ENCODE measurements around the gene ZNF488. TPM values are rescaled to one million over a fixed set of nuclear protein-coding genes. Genes with fewer than 3 reads are reported as not detected.

ZNF488 gene
- total RNA-seq, 1 experiment from 2014 or later, result 2.2 TPM

GRCh38 chr10:47370878-47371277, 13.2 kb downstream of the ZNF488 start:
- Mint-ChIP-seq H3K9me3 (ENCODE audit: low read depth, unreplicated experiment) (no peaks in the 10 kb centered on the region), H3K36me3 (ENCODE audit: insufficient read depth, unreplicated experiment) (no peaks in the 10 kb centered on the region), H3K27ac (ENCODE audit: unreplicated experiment) (no peak overlapping the region), H3K4me3 (ENCODE audit: low read depth, unreplicated experiment) (no peak overlapping the region), H3K27me3 (ENCODE audit: unreplicated experiment) (no peaks in the 10 kb centered on the region), H3K4me1 (ENCODE audit: low read depth, unreplicated experiment) (no peaks in the 10 kb centered on the region)
- no peak for TF ChIP-seq CTCF (IDR thresholded peaks at IDR 0.05; ENCODE audit: unreplicated experiment)
- no peak for DNase-seq
- intact Hi-C loops (cut with micrococcal nuclease; ENCODE audit: unreplicated experiment), result no loop called here
- CTCF ChIA-PET, result interaction anchor here (1.3 kb wide), 1 partner anchor 12 kb away, joined by 3 read pairs; no protein-coding TSS in a partner anchor
- no TSS peak for BruUV-seq (replicated peaks)

GRCh38 chr10:47370015-47370767, 13.9 kb downstream of the ZNF488 start:
- Mint-ChIP-seq H3K27me3 (ENCODE audit: unreplicated experiment) (no peaks in the 10 kb centered on the region), H3K9me3 (ENCODE audit: low read depth, unreplicated experiment) (no peaks in the 10 kb centered on the region), H3K36me3 (ENCODE audit: insufficient read depth, unreplicated experiment) (no peaks in the 10 kb centered on the region), H3K4me3 (ENCODE audit: low read depth, unreplicated experiment) (no peak overlapping the region), H3K4me1 (ENCODE audit: low read depth, unreplicated experiment) (no peaks in the 10 kb centered on the region), H3K27ac (ENCODE audit: unreplicated experiment) (no peak overlapping the region)
- intact Hi-C loops (cut with micrococcal nuclease; ENCODE audit: unreplicated experiment), result no loop called here
- BruUV-seq (replicated peaks), result no TSS peak
- TF ChIP-seq CTCF (IDR thresholded peaks at IDR 0.05; ENCODE audit: unreplicated experiment), result no peak
- no peak for DNase-seq
- CTCF ChIA-PET, result no interaction called here

GRCh38 chr10:47369251-47369894, 14.7 kb downstream of the ZNF488 start:
- DNase-seq, result no peak
- Mint-ChIP-seq H3K27me3 (ENCODE audit: unreplicated experiment) (no peaks in the 10 kb centered on the region), H3K36me3 (ENCODE audit: insufficient read depth, unreplicated experiment) (no peaks in the 10 kb centered on the region), H3K9me3 (ENCODE audit: low read depth, unreplicated experiment) (no peaks in the 10 kb centered on the region), H3K27ac (ENCODE audit: unreplicated experiment) (no peak overlapping the region), H3K4me3 (ENCODE audit: low read depth, unreplicated experiment) (no peak overlapping the region), H3K4me1 (ENCODE audit: low read depth, unreplicated experiment) (no peaks in the 10 kb centered on the region)
- no TSS peak for BruUV-seq (replicated peaks)
- no peak for TF ChIP-seq CTCF (IDR thresholded peaks at IDR 0.05; ENCODE audit: unreplicated experiment)
- intact Hi-C loops (cut with micrococcal nuclease; ENCODE audit: unreplicated experiment), result no loop called here
- CTCF ChIA-PET, result no interaction called here

GRCh38 chr10:47368431-47369180, 15.5 kb downstream of the ZNF488 start:
- no peak for DNase-seq
- H3K4me1 Mint-ChIP-seq (ENCODE audit: low read depth, unreplicated experiment), result peaks cover 5% of the 10 kb centered on the region
- CTCF ChIA-PET, result interaction anchor here (0.5 kb wide), 1 partner anchor 1265 kb away, joined by 4 read pairs; no protein-coding TSS in a partner anchor
- H3K4me3 Mint-ChIP-seq (ENCODE audit: low read depth, unreplicated experiment), result no peak overlapping the region
- no peaks in the 10 kb centered on the region for H3K36me3 Mint-ChIP-seq (ENCODE audit: insufficient read depth, unreplicated experiment)
- no TSS peak for BruUV-seq (replicated peaks)
- H3K27ac Mint-ChIP-seq (ENCODE audit: unreplicated experiment), result no peak overlapping the region
- intact Hi-C loops (cut with micrococcal nuclease; ENCODE audit: unreplicated experiment), result no loop called here
- no peaks in the 10 kb centered on the region for H3K27me3 Mint-ChIP-seq (ENCODE audit: unreplicated experiment)
- no peak for TF ChIP-seq CTCF (IDR thresholded peaks at IDR 0.05; ENCODE audit: unreplicated experiment)
- H3K9me3 Mint-ChIP-seq (ENCODE audit: low read depth, unreplicated experiment), result no peaks in the 10 kb centered on the region
